SK-N-SH treated with all-trans-retinoic acid at 6 μM for 48 hours (cell line): ENCODE data around the gene MEIS2.

Experiments used
- ATAC-seq: fragments of 200-7000 bp; cut with Tn5 transposase; 3 replicates; pipeline ENCODE4 v1.9.1; 2020; ENCODE audit warnings: mild to moderate bottlenecking, moderate library complexity
- ARNTL ChIP-seq: fragments of 450-650 bp; formaldehyde crosslinking; IDR thresholded peaks from 2 replicates; pipeline ENCODE4 v1.5.0; 2020; ENCODE audit warnings: low read depth, mild to moderate bottlenecking, moderate library complexity, borderline replicate concordance
- CREB5 ChIP-seq: fragments of 250-450 bp; sonication (Bioruptor Pico); IDR thresholded peaks from 2 replicates; pipeline ENCODE4 v1.5.1; 2020; ENCODE audit warnings: low read depth, mild to moderate bottlenecking, moderate library complexity
- CSDC2 ChIP-seq: fragments of 250-450 bp; sonication (Bioruptor Pico); IDR thresholded peaks from 2 replicates; pipeline ENCODE4 v1.5.0; 2020; ENCODE audit warnings: mild to moderate bottlenecking, moderate library complexity
- CSRNP3 ChIP-seq: fragments of 250-450 bp; sonication (Bioruptor Pico); IDR thresholded peaks from 2 replicates; pipeline ENCODE4 v1.5.1; 2021; ENCODE audit warnings: mild to moderate bottlenecking, moderate library complexity
- ESRRG ChIP-seq: fragments of 250-450 bp; sonication (Bioruptor Pico); IDR thresholded peaks from 2 replicates; pipeline ENCODE4 v1.6.1; 2021; ENCODE audit warnings: mild to moderate bottlenecking
- GLIS3 ChIP-seq: fragments of 250-450 bp; sonication (Bioruptor Pico); IDR thresholded peaks from 2 replicates; pipeline ENCODE4 v1.5.0; 2020; ENCODE audit warnings: mild to moderate bottlenecking, moderate library complexity
- ISL1 ChIP-seq: fragments of 250-450 bp; sonication (Bioruptor Pico); IDR thresholded peaks from 2 replicates; pipeline ENCODE4 v2.1.2; 2022; ENCODE audit warnings: mild to moderate bottlenecking, moderate library complexity
- OSR1 ChIP-seq: fragments of 250-450 bp; sonication (Bioruptor Pico); IDR thresholded peaks from 2 replicates; pipeline ENCODE4 v1.8.0; 2022; ENCODE audit warnings: moderate library complexity, mild to moderate bottlenecking, inconsistent platforms
- POU6F1 ChIP-seq: fragments of 250-450 bp; sonication (Bioruptor Pico); IDR thresholded peaks from 2 replicates; pipeline ENCODE4 v1.8.0; 2021; ENCODE audit warnings: low read depth, mild to moderate bottlenecking, moderate library complexity, borderline replicate concordance
- PPARA ChIP-seq: fragments of 250-450 bp; sonication (Bioruptor Pico); IDR thresholded peaks from 2 replicates; pipeline ENCODE4 v1.5.0; 2020; ENCODE audit warnings: mild to moderate bottlenecking, borderline replicate concordance
- SNAI2 ChIP-seq: fragments of 250-450 bp; sonication (Bioruptor Pico); IDR thresholded peaks from 2 replicates; pipeline ENCODE4 v1.5.0; 2020; ENCODE audit warnings: mild to moderate bottlenecking, moderate library complexity
- TCF4 ChIP-seq: fragments of 250-450 bp; sonication (Bioruptor Pico); IDR thresholded peaks from 2 replicates; pipeline ENCODE4 v1.8.0; 2021; ENCODE audit warnings: mild to moderate bottlenecking, moderate library complexity, borderline replicate concordance
- TSHZ2 ChIP-seq: fragments of 250-450 bp; sonication (Bioruptor Pico); IDR thresholded peaks from 2 replicates; pipeline ENCODE4 v1.5.0; 2020; ENCODE audit warnings: mild to moderate bottlenecking, moderate library complexity
- ZFP30 ChIP-seq: fragments of 450-650 bp; formaldehyde crosslinking; IDR thresholded peaks from 2 replicates; pipeline ENCODE4 v1.5.0; 2022; ENCODE audit warnings: mild to moderate bottlenecking, moderate library complexity
- ZNF565 ChIP-seq: fragments of 450-650 bp; formaldehyde crosslinking; conservative IDR thresholded peaks from 2 replicates; pipeline ENCODE4 v1.5.0; 2020; ENCODE audit warnings: low read depth, mild to moderate bottlenecking, moderate library complexity
- ZNF70 ChIP-seq: fragments of 450-650 bp; formaldehyde crosslinking; IDR thresholded peaks from 2 replicates; pipeline ENCODE4 v1.5.0; 2020; ENCODE audit warnings: mild to moderate bottlenecking, moderate library complexity
- ZNF8 ChIP-seq: fragments of 450-650 bp; formaldehyde crosslinking; IDR thresholded peaks from 2 replicates; pipeline ENCODE4 v1.5.0; 2020; ENCODE audit warnings: mild to moderate bottlenecking, moderate library complexity

MEIS2 gene

GRCh38 chr15:36925049-36925448, 175.3 kb downstream of the MEIS2 start (continued):
- TF ChIP-seq ARNTL, result no peak
- TF ChIP-seq ESRRG (CRISPR knock-in tag), result no peak

GRCh38 chr15:36924034-36924433, 176.3 kb downstream of the MEIS2 start:
- no peak for ATAC-seq
- TF ChIP-seq GLIS3 (no peak), OSR1 (CRISPR knock-in tag) (no peak), TCF4 (CRISPR knock-in tag) (no peak), CSRNP3 (CRISPR knock-in tag) (no peak), ZNF8 (CRISPR knock-in tag) (no peak), CSDC2 (CRISPR knock-in tag) (no peak), ZNF565 (CRISPR knock-in tag) (no peak), POU6F1 (CRISPR knock-in tag) (no peak), PPARA (no peak), SNAI2 (no peak), ZFP30 (CRISPR knock-in tag) (no peak)
- TF ChIP-seq, all 23 proteins: peak for 0

- TF ChIP-seq ZNF70 (CRISPR knock-in tag) (no peak), OSR1 (CRISPR knock-in tag) (no peak), ARNTL (no peak), CREB5 (CRISPR knock-in tag) (no peak), TCF4 (CRISPR knock-in tag) (no peak), GLIS3 (no peak), ISL1 (CRISPR knock-in tag) (no peak), CSRNP3 (CRISPR knock-in tag) (no peak), PPARA (no peak), CSDC2 (CRISPR knock-in tag) (no peak), ZNF8 (CRISPR knock-in tag) (no peak), TSHZ2 (CRISPR knock-in tag) (no peak)
- ATAC-seq, result no peak
These were observed 178.8 kb downstream of the MEIS2 start for GRCh38 chr15:36921484-36922091.

GRCh38 chr15:36917411-36918267, 182.7 kb downstream of the MEIS2 start:
- TF ChIP-seq GLIS3 (no peak), ZNF8 (CRISPR knock-in tag) (no peak)
- ATAC-seq, result no peak
